Muscle of arm (tissue), 12 donors: ENCODE results near the gene ASCL2. TPM values are rescaled to one million over a fixed set of nuclear protein-coding genes. Genes with fewer than 3 reads are reported as not detected.

Experiments
- DNase-seq: peaks from one replicate; pipeline ENCODE4 v3.0.0-alpha.2; 2013
- polyA plus RNA-seq, 12 donors: library from polyadenylated mRNA; unstranded; fragments of 120-200 nt; gene quantifications; one replicate each; pipeline ENCODE4 v1.2.1, GENCODE V29; 2013; ENCODE audit not compliant: insufficient read length in 12 of 12

Gene ASCL2
- polyA plus RNA-seq, 12 donors, result 0.08 to 1.0 (median 0.15) TPM; not detected in 4

DNA sequence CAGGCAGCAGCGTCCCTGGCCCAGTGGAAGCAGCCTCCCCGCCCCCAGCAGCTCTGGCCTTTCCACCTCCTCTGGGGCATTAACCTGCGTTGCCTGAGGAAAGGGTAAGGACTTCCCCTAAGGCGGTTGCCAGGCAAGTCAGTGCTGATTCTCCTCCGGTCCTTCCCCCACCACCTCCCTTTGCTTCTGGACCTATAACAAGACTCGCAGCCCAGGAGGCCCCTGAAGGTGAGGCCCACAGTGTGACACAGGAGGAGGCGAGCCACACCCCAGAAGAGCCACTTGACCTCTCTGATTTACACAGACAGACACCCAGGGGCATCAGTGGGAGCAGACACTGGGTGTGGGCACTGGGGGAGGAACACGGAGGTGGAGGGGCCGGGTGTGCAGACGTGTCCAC is 35.4 kb downstream of the ASCL2 start:
- DNase-seq, result no peak

DNA sequence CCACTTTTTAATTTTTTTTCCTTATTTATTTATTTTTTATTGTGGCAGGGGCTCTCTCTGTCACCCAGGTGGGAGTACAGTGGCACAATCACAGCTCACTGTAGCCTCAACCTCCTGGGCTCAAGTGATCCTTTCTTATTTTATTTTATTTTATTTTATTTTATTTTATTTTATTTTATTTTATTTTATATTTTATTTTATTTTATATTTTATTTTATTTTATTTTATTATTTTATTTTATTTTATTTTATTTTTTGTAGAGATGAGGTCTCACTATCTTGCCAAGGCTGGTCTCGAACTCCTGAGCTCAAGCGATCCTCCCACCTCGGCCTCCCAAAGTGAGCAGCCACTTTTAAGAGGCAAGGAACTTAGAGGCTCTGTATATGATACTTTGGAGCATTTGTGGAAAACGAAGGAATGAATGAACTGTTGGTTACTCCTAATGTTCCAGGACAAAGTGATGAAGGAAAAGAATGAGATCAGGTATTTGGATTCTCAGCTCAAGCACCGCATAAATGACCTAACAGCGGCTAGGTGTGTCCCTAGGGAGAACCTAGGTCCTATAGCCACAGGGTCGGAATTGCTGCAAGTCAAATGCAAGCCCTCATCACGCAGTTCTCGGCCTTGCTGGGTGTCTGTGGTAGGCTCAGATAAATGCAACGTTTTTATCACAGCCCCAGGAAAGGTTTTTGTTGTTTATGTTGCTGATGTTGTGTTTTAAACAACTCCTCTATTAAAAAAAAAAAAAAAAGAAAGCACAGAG is 36.5 kb downstream of the ASCL2 start:
- no peak for DNase-seq

DNA sequence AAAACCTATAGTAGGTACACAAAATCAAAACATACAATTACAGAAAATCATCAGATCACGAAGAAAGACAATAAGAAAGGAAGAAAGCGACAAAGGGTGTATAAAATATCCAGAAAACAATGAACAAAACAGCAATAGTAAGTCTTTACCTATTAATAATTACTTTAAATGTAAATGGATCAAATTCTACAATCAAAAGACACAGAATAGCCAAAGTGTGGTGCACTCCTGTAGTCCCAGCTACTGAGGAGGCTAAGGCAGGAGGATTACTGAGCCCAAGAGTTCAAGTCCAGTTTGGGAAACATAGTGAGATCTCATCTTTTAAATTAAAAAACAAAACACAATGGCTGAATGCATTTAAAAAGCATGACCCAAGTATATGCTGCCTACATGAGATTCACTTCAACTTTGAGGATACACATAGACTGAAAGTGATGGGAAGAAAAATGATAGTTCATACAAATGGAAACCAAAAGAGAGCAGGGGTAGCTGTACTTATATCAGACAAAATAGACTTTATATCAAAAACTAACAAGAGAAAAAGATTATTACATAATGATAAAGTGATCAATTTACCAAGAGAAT is 40.6 kb downstream of the ASCL2 start:
- DNase-seq, result no peak

- no peak for DNase-seq
These were observed 46.1 kb downstream of the ASCL2 start for GRCh38 chr11:2224254-2224653.

DNA sequence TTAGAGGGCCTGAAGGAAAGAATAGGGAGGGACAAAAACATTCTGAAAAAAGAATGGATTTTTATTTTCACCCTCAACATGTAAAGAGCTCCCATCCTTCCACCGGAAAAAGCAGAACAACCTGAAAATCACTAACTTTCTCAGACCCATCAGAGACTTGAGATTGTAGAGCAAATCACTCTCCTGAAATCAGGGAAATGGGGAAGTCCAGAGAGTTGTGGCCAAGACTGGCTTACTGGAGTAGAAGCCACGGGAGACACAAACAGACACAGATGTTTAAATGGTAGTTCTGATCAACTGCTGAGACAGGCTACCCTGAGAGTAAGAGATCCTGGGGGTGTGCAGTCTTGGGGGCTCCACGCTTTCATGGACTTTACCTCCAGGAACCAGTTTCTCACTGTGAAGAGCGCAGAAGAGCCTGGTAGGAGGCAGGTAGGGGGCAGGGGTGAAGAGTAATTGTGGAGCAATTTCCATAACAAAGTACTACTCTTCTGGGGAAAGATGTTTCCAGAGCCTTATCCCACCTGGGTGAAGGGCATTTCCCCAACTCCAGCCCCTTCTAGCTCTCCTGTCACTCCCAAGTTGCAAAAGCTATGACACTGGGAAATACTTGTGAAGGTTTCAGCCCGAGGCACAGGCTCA is 47.1 kb downstream of the ASCL2 start:
- no peak for DNase-seq

DNA sequence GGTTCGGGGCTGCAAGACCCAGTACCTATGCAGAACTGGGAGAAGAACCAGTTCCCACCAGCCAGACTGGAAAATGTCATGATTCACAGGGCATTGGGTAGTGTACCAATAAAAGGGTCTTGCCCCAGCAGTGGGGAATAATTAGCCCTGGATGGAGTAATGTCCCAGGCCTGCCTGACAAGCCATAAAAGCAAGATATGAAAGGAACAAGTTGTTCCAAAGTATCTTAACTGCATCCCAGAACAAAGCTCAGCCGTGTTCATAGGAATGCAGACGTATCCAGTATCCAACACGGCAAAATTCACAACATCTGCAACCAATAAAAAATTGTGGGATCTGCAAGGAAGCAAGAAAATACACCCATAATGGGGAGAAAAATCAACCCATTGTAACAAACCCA is 47.9 kb downstream of the ASCL2 start:
- DNase-seq, result no peak

DNA sequence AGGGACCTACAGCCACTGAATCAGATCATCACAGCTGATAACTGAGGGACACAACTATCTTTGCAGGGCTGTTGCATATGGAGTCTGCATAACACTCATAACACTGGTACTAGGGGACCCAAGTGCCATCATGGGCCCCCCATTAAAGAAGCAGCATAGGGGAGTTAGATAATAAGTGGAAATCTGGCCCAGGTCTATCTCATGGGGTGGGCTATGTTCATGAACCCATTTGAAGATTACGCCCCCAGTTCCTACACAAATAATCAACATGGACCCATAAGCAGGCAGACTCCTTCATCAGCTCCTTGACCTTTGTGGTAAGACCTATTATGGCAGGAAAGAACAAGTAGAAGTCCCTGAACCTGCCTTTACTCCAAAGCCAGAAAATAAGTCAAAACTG is 48.8 kb downstream of the ASCL2 start:
- no peak for DNase-seq

DNA sequence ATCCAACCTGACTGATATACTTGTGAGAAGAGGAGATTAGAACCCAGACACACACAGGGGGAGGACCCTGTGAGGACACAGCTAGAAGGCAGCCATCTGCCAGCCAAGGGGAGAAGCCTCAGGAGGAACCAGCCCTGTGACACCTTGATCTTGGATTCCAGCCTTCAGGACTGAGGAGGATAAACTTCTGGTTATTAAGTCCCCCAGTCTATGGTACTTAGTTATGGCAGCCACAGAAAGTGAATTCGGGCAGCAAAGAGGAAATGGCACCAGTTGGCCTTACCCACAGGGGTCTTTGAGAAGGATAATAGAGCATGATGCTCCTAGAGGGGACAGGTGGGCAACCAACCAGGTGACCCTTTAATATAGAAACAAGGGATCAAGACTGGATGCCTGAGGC is 49.4 kb downstream of the ASCL2 start:
- no peak for DNase-seq

- DNase-seq, result no peak
These were observed 50.1 kb downstream of the ASCL2 start for GRCh38 chr11:2220173-2220771.

DNA sequence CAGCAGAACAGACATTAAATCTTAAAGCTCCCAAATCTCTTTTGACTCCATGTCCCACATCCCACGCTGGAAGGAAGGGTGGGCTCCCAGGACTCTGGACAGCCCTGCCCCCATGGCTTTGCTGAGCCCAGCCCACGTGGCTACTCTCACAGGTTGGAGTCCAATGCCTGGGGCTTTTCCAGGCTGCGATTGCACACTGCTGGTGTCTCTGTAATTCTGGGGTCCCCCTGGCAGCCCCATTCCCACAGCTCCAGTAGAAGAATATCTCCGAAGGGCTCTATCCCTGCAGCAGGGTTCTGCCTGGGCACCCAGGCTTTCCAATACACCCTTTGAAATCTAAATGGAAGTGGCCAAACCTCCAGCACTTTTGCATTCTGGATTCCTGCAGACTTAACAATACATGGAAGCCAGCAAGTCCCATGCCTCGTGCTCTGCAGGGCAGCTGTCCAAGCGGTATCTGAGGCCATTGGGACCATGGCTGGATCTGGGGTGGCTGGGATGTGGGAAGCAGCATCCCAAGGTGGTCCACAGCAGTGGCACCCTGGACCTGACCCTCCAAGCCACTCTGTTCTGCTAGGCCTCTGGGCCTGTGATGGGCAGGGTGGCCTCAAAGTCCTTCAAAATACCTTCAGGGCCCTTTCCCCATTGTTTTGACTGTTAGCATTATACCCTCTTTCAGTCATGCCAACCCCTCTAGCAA is 50.9 kb downstream of the ASCL2 start:
- DNase-seq, result no peak

Other genes with a start within 250 kb of the ASCL2 start
- gene IGF2, start 131.2 kb downstream of the ASCL2 start, polyA plus RNA-seq, result over 10,000 TPM in 1 of 12 donors, 1,000 to 10,000 TPM in 11; 2,801 to 25,201 (median 3,863) TPM
- gene INS, start 109.4 kb downstream of the ASCL2 start, polyA plus RNA-seq, result not detected
- 1 to 10 TPM in 1 of 12 donors, under 1 TPM in 7, not detected in 4; 0.10 to 1.3 (median 0.51) TPM for gene TH, start 98.8 kb downstream of the ASCL2 start, polyA plus RNA-seq
- gene C11orf21, start 31.3 kb upstream of the ASCL2 start, polyA plus RNA-seq, result 1 to 10 TPM in 11 of 12 donors, not detected in 1; 1.0 to 9.1 (median 3.1) TPM
- 1 to 10 TPM in 10 of 12 donors, not detected in 2; 1.8 to 6.4 (median 3.9) TPM for gene TSPAN32, start 31.4 kb upstream of the ASCL2 start, polyA plus RNA-seq
- gene CD81, start 106.7 kb upstream of the ASCL2 start, polyA plus RNA-seq, result 100 to 1,000 TPM; 322 to 577 (median 435) TPM
- gene TSSC4, start 130.2 kb upstream of the ASCL2 start, polyA plus RNA-seq, result 10 to 100 TPM in 11 of 12 donors, not detected in 1; 15.1 to 29.2 (median 17.7) TPM
- under 1 TPM in 5 of 12 donors, not detected in 7; 0.03 to 0.08 (median 0.05) TPM for gene TRPM5, start 173.9 kb upstream of the ASCL2 start, polyA plus RNA-seq
- 1 to 10 TPM in 10 of 12 donors, not detected in 2; 1.3 to 2.5 (median 2.0) TPM for gene KCNQ1, start 174.4 kb upstream of the ASCL2 start, polyA plus RNA-seq